ENCODE measurements around the gene RDH8.

RDH8 gene

GRCh38 chr19:10070730-10071446, 57.6 kb downstream of the RDH8 start:
- peaks cover 10% of the 10 kb centered on the region for H3K27me3 ChIP-seq
- no peaks in the 10 kb centered on the region for H3K4me1 ChIP-seq
- no peak for DNase-seq
- TF ChIP-seq CTCF (IDR thresholded peaks at IDR 0.05; ENCODE audit: low read depth, low read length): no peak
- H3K36me3 ChIP-seq: no peaks in the 10 kb centered on the region
- H3K4me3 ChIP-seq (ENCODE audit: low read depth, low read length): no peak overlapping the region
- peaks cover 5% of the 10 kb centered on the region; the same call in 1 of the 2 replicates for H3K9me3 ChIP-seq

Measured in BE2C (cell line).